Prostate gland (tissue), 2 donors: ENCODE data around the gene PLIN1. TPM values are rescaled to one million over a fixed set of nuclear protein-coding genes. Genes with fewer than 3 reads are reported as not detected.

Experiments
- DNase-seq: peaks from one replicate; pipeline ENCODE4 v3.0.0-alpha.2; 2019; ENCODE audit warnings: low spot score
- H3K27ac ChIP-seq, 2 donors: fragments of 200-600 bp; sonication (generic); 2 replicates each; pipeline ENCODE4 v1.5.1; 2017 to 2019
- H3K27me3 ChIP-seq: fragments of 200-600 bp; sonication (generic); replicated peaks from 2 replicates; pipeline ENCODE4 v1.5.1; 2019; ENCODE audit not compliant: insufficient read depth
- H3K36me3 ChIP-seq, 2 donors: fragments of 200-600 bp; sonication (generic); 1 replicate in 1 of 2; 2 replicates in 1 of 2; pipeline versions ENCODE4 v1.5.1 to v1.8.1; 2017 to 2019
- H3K4me1 ChIP-seq: fragments of 200-600 bp; sonication (generic); replicated peaks from 2 replicates; pipeline ENCODE4 v1.5.1; 2019
- H3K4me3 ChIP-seq, 2 donors: fragments of 200-600 bp; sonication (generic); 2 replicates each; pipeline ENCODE4 v1.5.1; 2017 to 2019
- H3K9me3 ChIP-seq: fragments of 200-600 bp; sonication (generic); 2 replicates; pipeline ENCODE4 v1.5.1; 2017
- POLR2A ChIP-seq: fragments of 450-650 bp; IDR thresholded peaks from one replicate; pipeline ENCODE4 v1.6.1; 2016; ENCODE audit warnings: antibody characterized with exemption, mild to moderate bottlenecking
- POLR2AphosphoS5 ChIP-seq: sonication (generic); formaldehyde crosslinking; IDR thresholded peaks from one replicate; pipeline ENCODE4 v1.6.1; 2017; ENCODE audit warnings: antibody characterized with exemption
- WGBS: methylation state at CpG from one replicate; pipeline ENCODE4 v1.1.5; 2018; 5-methylcytosine and 5-hydroxymethylcytosine counted together
- intact Hi-C: fragments of 100-400 bp; cut with DNase I; formaldehyde crosslinking; loops from one replicate; pipeline ENCODE4 v1.14.2; 2022
- small RNA-seq, 2 donors: library from RNA; depleted of rRNA; stranded (forward); fragments of <200 nt; gene quantifications; one replicate each; pipeline ENCODE3, GENCODE V24; 2016
- total RNA-seq, 2 donors: library from RNA; depleted of rRNA; stranded (reverse); fragments of >200 nt; gene quantifications; one replicate each; pipeline ENCODE4 v1.1.0, GENCODE V29; 2016
- TF ChIP-seq, protein P1 (sequence below), 4 experiments: fragments of 200-600 bp in 2 of 4; fragments of 450-650 bp in 2 of 4; sonication (generic) in 2 of 4; IDR thresholded peaks; 1 replicate in 3 of 4; 2 replicates in 1 of 4; pipeline ENCODE4 v1.5.1; 2016 to 2019; ENCODE audit warnings: antibody characterized with exemption in 4 of 4, mild to moderate bottlenecking in 2 of 4, moderate library complexity in 2 of 4

The PLIN1 gene
- total RNA-seq, 2 donors from 2014 or later = 1.5 to 3.6 TPM

DNA sequence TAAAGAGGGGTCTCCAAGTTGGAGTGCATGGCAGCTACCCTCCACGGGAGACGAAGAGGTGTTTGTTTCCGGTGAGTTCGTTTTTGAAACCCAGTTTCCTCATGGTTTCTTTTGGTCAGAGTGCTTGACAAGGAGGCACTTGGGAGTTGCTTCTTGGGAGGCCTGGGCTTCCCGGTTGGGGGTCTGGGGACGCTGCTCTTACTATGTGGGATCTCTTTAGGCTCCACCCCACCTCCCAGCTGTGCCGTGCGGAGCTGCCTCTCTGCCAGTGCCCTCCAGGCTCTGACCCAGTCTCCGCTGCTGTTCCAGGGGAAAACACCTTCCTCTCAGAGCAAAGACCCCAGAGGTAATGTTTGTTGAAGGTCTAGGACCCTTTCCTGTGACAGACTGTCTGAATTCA, 53.5 kb downstream of the PLIN1 start:
- Histone ChIP-seq H3K27ac (no peak overlapping the region), H3K4me3 (no peak overlapping the region), H3K27me3 (no peaks in the 10 kb centered on the region), H3K36me3 (no peaks in the 10 kb centered on the region), H3K4me1 (no peaks in the 10 kb centered on the region), H3K9me3 (no peaks in the 10 kb centered on the region)
- TF ChIP-seq, protein P1, sequence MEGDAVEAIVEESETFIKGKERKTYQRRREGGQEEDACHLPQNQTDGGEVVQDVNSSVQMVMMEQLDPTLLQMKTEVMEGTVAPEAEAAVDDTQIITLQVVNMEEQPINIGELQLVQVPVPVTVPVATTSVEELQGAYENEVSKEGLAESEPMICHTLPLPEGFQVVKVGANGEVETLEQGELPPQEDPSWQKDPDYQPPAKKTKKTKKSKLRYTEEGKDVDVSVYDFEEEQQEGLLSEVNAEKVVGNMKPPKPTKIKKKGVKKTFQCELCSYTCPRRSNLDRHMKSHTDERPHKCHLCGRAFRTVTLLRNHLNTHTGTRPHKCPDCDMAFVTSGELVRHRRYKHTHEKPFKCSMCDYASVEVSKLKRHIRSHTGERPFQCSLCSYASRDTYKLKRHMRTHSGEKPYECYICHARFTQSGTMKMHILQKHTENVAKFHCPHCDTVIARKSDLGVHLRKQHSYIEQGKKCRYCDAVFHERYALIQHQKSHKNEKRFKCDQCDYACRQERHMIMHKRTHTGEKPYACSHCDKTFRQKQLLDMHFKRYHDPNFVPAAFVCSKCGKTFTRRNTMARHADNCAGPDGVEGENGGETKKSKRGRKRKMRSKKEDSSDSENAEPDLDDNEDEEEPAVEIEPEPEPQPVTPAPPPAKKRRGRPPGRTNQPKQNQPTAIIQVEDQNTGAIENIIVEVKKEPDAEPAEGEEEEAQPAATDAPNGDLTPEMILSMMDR (IDR thresholded peaks at IDR 0.05) = no peak
- TF ChIP-seq POLR2A (no peak), POLR2AphosphoS5 (no peak)
- 92% methylated on average over 9 of the region's 9 CpGs for WGBS
- intact Hi-C loops = no loop called here
- DNase-seq = no peak

DNA sequence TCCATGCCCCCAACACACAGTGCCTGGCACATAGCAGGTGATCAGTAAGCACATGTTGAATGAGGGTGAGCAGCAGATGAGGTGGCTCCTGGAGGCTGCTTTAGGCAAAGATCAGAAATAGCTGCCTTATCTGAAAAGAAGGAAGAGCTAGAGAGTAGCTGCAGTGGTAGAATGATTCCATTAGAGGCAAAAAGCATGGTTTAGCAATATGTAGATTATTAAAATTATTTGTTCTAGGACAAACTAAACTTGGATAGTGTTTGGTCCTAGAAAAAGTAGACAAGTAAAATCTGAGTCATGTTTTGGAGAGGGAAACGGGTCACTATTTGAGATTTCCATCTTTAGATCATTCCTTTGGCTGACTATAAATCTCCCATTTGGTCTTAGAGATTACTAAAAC, 56.0 kb downstream of the PLIN1 start:
- TF ChIP-seq POLR2AphosphoS5 = no peak
- TF ChIP-seq, protein P1 (IDR thresholded peaks at IDR 0.05) = no peak
- TF ChIP-seq POLR2A = no peak
- no peak for DNase-seq
- no peaks in the 10 kb centered on the region for H3K4me1 ChIP-seq
- H3K36me3 ChIP-seq = no peaks in the 10 kb centered on the region
- 44% methylated on average over 1 of the region's 1 CpG for WGBS
- intact Hi-C loops = no loop called here
- no peak overlapping the region for H3K27ac ChIP-seq
- no peak overlapping the region for H3K4me3 ChIP-seq
- no peaks in the 10 kb centered on the region for H3K9me3 ChIP-seq
- no peaks in the 10 kb centered on the region for H3K27me3 ChIP-seq

DNA sequence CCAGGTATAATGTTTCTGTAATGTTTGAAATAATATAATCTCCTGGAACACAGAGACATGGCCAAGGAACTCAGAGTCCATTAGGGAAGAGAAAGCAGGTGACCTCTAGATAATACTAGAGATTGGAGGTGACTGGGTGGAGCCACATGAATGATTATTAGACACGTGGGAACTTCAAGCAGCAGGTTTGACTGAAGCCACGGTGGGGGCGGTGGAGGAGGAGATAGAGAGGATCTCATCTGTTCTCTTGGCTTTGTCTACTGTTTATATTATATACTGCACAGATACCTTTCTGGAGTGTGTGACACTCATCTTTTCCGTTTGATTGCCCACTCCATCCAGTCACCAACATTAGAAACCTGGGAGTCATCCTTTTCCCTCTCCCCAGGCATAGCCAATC, 57.6 kb downstream of the PLIN1 start:
- DNase-seq = no peak
- H3K4me1 ChIP-seq = no peaks in the 10 kb centered on the region
- intact Hi-C loops = no loop called here
- no peak overlapping the region for H3K27ac ChIP-seq
- H3K27me3 ChIP-seq = no peaks in the 10 kb centered on the region
- WGBS = 67% methylated on average over 4 of the region's 4 CpGs
- no peaks in the 10 kb centered on the region for H3K9me3 ChIP-seq
- H3K36me3 ChIP-seq = no peaks in the 10 kb centered on the region
- no peak overlapping the region for H3K4me3 ChIP-seq
- TF ChIP-seq, protein P1 (IDR thresholded peaks at IDR 0.05) = no peak
- TF ChIP-seq POLR2AphosphoS5 = no peak
- TF ChIP-seq POLR2A = no peak

DNA sequence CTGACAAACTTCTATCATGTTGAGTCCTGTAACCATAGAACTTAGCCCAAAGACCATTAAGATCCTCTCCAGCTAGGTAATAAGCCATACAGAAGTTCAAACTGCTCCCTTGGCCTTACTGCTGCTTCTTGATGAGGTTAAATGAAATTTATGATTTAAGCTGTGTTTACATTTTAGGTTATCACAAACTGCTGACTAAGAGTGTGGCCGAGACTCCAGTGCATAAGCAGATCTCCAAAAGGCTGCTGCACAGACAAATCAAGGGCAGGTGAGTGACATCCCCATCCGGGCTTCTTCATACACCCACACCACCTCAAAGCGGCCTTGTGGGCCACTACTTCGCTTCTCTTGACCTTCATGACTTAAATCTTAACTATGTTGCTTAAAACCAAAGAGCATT, 62.9 kb downstream of the PLIN1 start:
- no peak for DNase-seq
- Histone ChIP-seq H3K27ac (no peak overlapping the region), H3K9me3 (no peaks in the 10 kb centered on the region), H3K27me3 (no peaks in the 10 kb centered on the region), H3K4me1 (no peaks in the 10 kb centered on the region), H3K4me3 (no peak overlapping the region), H3K36me3 (no peaks in the 10 kb centered on the region)
- TF ChIP-seq POLR2AphosphoS5 (no peak), POLR2A (no peak)
- TF ChIP-seq, protein P1 (IDR thresholded peaks at IDR 0.05) = no peak
- intact Hi-C loops = no loop called here
- WGBS = over 99% methylated on average over 4 of the region's 4 CpGs

DNA sequence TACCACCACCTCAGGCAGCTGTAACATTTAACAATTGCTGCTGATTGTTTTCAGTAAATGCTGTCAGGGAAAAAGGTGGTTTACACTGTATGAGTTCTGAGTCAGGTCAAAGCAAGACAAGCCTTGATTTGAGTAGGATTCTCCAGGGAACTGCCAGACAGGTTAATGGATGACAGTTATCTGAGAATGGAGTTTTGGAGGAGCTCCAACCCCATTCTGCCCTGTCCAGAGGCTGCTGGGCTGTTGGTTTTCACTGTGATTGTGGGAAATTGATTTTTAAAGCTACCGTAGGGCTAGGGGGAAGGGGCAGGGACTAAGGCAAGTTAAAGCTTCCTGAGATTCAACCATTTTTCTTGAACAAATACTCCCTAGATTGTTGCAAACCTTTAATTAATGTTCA, 64.0 kb downstream of the PLIN1 start:
- WGBS = 88% methylated on average over 1 of the region's 1 CpG
- Histone ChIP-seq H3K4me3 (no peak overlapping the region), H3K4me1 (no peaks in the 10 kb centered on the region), H3K9me3 (no peaks in the 10 kb centered on the region), H3K27me3 (no peaks in the 10 kb centered on the region), H3K27ac (no peak overlapping the region), H3K36me3 (no peaks in the 10 kb centered on the region)
- no peak for DNase-seq
- TF ChIP-seq POLR2AphosphoS5 (no peak), POLR2A (no peak)
- TF ChIP-seq, protein P1 (IDR thresholded peaks at IDR 0.05) = no peak
- intact Hi-C loops = no loop called here

Small RNA genes lying within 50 kb of the gene (small RNA-seq; reads per million reads assigned to genes)
- 0 reads per million in 2 donors for gene RNU6-132P

Other genes starting within 250 kb of the PLIN1 start
- gene RHCG, start 182.8 kb downstream of the PLIN1 start, total RNA-seq = 1 to 10 TPM in 1 of 2 donors, under 1 TPM in 1; 0.91 to 1.0 TPM
- 1 to 10 TPM in 1 of 2 donors, under 1 TPM in 1; 0.55 to 4.1 TPM for gene TICRR, start 103.9 kb downstream of the PLIN1 start, total RNA-seq
- gene KIF7, start 23.9 kb downstream of the PLIN1 start, total RNA-seq = 10 to 100 TPM in 1 of 2 donors, 1 to 10 TPM in 1; 4.1 to 10.3 TPM
- 10 to 100 TPM; 13.5 to 23.3 TPM for gene PEX11A, start 11.4 kb upstream of the PLIN1 start, total RNA-seq
- gene WDR93, start 11.4 kb upstream of the PLIN1 start, total RNA-seq = 1 to 10 TPM in 1 of 2 donors, under 1 TPM in 1; 0.18 to 3.0 TPM
- 10 to 100 TPM; 11.5 to 67.4 TPM for gene MESP1, start 71.9 kb upstream of the PLIN1 start, total RNA-seq
- 1 to 10 TPM in 1 of 2 donors, not detected in 1; 1.4 TPM for gene MESP2, start 97.0 kb upstream of the PLIN1 start, total RNA-seq
- 100 to 1,000 TPM in 1 of 2 donors, 10 to 100 TPM in 1; 41.9 to 152 TPM for gene ANPEP, start 135.5 kb upstream of the PLIN1 start, total RNA-seq
- 10 to 100 TPM; 43.7 to 44.7 TPM for gene AP3S2, start 214.6 kb upstream of the PLIN1 start, total RNA-seq
- gene ARPIN, start 233.6 kb upstream of the PLIN1 start, total RNA-seq = 10 to 100 TPM; 18.7 to 39.5 TPM